Hindlimb muscle (tissue), 1 donor: ENCODE results near the gene ABCA1. TPM values are rescaled to one million over a fixed set of nuclear protein-coding genes. Genes with fewer than 3 reads are reported as not detected.
"Not testable (repeated sequence)": the region's sequence is repeated elsewhere in the genome, so short reads cannot be mapped to it uniquely, and the experiment has no call there.

ENCODE experiments used
- DNase-seq: peaks from one replicate; pipeline ENCODE4 v3.0.0-alpha.2; 2013
- polyA plus RNA-seq: library from polyadenylated mRNA; unstranded; fragments of 120-200 nt; gene quantifications from one replicate; pipeline ENCODE4 v1.2.1, GENCODE V29; 2013; ENCODE audit not compliant: insufficient read length

The ABCA1 gene
- polyA plus RNA-seq, 1 donor, result 6.4 TPM

DNA sequence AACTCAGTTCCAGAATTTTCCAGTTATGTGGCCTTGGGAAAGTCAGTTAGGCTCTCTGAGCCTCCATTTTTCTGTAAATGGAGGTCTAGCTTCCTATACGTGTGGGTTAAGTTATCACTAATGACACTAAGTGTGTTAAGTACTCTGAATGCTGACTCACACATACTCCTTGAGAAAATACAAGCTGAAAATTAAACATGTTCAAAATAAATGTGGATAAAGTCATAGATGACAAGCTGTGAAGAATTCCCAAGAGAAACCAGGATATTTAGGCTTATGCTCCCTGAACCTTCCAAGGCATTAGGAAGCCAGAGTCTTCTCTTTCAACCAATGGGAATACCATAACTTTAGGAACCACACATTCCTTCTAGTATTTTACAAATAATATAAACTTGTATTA is 58.1 kb downstream of the ABCA1 start:
- DNase-seq, result no peak

- DNase-seq, result peak; percentile 75
Observed at GRCh38 chr9:104868687-104869404, 59.1 kb downstream of the ABCA1 start.

DNA sequence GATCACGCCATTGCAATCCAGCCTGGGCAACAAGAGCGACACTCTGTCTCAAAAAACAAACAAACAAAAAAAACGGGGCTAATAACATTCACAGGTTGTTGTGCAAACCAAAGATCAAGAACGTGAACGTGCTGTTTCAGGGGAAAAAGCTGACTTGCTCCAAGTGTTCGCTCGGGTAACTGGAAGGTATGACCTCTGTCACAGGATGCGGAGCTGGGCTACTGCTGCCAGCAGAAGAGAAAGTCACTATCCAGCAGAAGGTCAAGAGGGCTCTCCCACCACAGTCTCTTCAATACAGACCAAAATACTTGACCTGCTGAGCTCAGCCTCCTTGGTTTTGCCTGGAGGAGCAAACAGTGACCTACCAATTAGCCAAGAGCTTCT is 59.7 kb downstream of the ABCA1 start:
- no peak for DNase-seq

DNA sequence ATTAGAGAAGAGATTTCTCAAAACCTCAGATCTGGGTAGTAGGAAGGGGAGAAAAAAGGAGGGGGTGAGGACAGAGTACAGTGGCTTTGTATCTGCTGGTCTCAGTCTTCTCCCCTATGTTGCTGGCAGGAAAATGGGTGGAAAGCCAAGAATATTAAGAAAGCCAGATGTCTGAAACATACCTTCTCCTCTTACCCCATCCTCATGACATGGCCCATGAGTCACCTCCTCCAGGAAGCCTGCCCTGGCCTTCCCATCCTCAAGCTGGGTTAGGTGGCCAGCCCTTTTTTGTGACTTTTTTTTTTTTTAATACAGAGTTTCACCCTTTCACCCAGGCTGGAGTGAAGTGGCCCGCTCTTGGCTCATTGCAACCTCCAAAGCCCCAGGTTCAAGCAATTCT is 61.8 kb downstream of the ABCA1 start:
- no peak for DNase-seq

DNA sequence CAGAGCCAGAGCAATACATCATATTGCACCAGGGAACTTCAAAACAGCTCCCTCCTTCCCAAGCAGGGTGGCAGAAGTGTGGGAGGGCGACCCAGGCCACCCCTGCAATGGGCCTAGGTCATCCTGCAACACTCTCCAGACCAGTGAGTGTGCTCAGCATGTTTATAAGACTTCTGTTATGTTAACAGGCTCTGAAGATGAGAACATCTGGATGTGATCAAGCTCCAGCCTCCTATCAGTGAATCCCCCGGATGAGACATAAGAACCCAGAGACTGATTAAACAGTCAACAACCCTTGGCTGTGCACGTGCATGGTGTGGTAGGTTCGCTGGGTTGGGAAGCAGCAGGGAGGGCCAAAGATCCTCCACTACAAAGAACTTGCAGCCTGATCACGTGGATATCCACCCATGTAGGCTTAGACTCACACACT is 63.3 kb downstream of the ABCA1 start:
- no peak for DNase-seq

- DNase-seq, result peak; percentile 58
Observed at GRCh38 chr9:104863180-104863883, 64.6 kb downstream of the ABCA1 start.

DNA sequence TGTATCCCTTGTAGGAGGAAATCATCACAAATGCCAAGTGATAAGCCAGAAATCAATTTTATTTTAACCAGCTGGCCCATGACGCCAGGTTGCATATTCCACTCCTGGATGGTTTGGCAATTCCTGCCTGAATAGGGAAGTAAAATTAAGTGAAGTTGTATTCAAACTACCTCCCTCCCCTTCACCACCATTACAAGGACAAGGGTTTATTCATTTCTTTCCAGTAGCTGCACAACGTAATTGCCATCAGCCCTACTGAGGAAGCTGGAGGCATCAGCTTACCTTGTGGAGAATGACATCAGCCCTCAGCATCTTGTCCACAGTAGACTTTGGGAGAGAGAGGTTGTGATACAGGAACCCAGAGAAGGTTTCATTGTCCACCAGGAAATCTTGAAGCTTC is 66.6 kb downstream of the ABCA1 start:
- DNase-seq, result no peak

DNA sequence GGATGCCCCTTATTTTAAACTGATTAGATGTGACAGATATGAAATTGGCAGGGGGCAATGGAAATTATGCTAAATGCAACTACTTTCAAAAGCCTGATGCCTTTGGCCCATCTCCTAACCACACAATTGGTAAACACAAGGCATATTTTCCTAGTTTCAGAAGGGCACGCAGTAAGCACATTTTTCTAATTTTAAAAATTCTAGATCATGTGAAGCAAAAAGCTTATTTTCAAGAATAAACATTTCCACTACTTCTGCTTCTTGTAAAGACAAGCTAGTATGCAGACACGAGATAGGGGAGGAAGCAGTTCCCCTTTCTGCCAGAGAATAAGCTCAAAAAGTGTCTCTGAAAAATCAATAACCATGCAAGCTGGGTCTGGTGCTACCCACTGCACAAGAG is 67.7 kb downstream of the ABCA1 start:
- no peak for DNase-seq

GRCh38 chr9:104858846-104859245 is 69.1 kb downstream of the ABCA1 start:
- no peak for DNase-seq

- DNase-seq, result no peak
Observed at GRCh38 chr9:104858271-104858670, 69.7 kb downstream of the ABCA1 start.

- no peak for DNase-seq
Observed at GRCh38 chr9:104856413-104856941, 71.5 kb downstream of the ABCA1 start.

- DNase-seq, result no peak
Observed at GRCh38 chr9:104855807-104856206, 72.1 kb downstream of the ABCA1 start.

DNA sequence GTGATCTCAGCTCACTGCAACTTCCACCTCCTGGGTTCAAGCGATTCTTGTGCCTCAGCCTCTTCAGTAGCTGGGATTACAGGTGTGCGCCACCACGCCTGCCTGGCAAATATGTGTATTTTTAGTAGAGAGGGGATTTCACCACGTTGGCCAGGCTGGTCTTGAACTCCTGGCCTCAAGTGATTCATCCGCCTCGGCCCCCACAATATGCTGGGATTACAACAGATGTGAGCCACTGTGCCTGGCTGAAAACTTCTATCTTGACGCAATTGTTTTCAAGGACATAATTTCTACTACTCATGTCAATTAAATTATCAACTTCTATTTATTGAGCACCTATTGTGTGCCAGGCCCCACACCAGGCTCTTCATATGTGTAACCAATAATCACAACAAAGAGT is 72.7 kb downstream of the ABCA1 start:
- not testable (repeated sequence) for DNase-seq

DNA sequence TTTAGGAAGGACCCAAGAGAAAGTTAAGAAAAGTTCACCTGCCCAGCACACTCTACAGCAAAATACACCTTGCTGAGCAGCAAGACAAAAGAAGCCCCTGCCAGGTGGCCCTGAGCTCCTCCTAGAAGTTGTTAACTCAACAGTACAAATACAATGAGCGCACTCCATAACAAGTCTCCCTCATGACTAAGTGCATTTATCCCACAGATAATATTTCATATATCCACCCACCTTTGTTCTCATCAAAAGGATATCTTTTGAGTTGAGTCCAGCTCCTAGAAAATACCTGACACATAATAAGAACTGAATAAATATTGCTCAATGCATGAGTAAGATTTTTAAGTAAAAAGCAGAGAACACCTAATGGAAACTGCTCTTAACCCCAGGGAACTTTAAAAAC is 73.3 kb downstream of the ABCA1 start:
- no peak for DNase-seq

- DNase-seq, result no peak
Observed at GRCh38 chr9:104853683-104854082, 74.3 kb downstream of the ABCA1 start.

- no peak for DNase-seq
Observed at GRCh38 chr9:104853159-104853558, 74.8 kb downstream of the ABCA1 start.

- DNase-seq, result no peak
Observed at GRCh38 chr9:104851546-104851920, 76.4 kb downstream of the ABCA1 start.

DNA sequence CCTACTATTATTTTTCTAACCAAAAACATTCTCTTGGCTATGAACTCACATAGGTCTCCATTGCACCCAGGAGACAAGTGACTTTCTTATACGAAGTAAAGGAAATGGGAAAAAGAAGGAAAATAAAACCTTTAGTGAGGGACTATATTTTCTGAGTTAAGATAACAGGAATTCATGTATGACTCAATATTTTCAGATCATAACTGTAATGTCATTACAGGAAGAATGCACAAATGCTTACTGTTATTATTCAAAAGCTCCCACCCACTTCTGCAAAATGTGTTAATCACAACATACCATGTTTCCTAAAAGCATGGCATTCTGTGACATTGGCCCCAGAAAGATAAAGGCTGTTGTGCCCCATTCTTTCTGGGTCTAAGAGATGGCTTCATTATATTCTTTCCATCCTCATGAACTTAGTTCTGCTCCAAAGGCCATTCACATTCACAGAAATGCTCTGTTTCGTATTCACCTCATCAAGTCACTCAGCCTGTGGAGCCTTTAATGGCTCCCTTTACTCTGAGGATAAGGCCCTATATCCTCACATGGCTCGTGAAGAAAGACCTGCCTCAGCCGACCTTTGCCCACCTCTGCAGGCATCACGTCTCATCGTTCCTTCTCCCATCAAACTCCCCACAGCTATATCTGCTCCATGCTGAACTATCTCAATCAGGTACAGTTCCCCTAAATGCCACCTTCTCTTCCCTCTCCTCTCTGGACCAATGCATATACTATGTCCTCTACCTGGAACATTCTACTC is 77.0 kb downstream of the ABCA1 start:
- no peak for DNase-seq

DNA sequence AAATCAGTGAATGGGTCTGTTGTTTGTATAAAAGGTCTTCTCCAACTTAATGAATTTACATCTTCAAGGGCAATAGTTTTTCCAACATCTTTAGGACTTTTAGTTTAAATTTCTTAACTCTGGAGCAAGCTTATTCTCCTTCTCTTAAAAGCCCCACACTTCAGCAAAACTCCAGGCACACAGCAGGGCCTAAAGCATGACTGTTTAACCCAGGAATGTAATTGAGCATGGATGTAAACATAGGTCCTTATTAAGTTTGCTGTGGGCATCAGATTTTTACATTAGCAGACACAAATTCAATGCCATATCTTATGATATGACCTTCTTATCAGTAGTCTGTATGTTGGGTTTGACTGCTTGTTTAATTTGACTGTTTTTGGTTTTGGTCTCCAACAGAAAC is 78.9 kb downstream of the ABCA1 start:
- DNase-seq, result no peak

- no peak for DNase-seq
Observed at GRCh38 chr9:104844710-104845109, 83.2 kb downstream of the ABCA1 start.

DNA sequence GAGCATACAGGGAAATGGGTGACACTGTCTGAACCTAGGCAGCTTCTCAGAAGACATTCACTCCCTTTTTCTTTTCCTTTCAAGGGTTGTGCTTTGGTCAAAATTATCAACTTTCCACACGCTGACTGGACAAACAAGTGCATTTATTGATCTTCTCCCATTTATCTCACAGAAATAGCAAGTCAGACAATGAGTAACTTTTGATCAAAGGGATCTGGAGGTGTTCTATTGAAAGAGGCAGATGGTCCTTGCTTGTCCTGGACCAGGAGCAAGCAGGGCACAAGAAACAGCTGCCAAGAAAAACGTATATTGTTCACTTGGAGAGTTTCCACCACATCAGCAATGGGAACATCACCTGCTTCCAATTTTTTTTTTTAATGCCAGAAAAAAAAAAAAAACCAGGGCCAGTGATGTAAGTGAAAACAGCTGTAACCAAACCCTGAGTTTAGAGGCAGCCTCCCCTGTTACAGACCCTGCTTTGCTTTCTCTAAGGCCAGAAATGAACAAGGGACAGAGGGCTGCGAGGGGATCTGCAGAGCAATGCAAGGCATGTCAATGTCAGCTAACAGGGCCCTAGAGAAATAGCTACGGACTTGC is 84.2 kb downstream of the ABCA1 start:
- no peak for DNase-seq

DNA sequence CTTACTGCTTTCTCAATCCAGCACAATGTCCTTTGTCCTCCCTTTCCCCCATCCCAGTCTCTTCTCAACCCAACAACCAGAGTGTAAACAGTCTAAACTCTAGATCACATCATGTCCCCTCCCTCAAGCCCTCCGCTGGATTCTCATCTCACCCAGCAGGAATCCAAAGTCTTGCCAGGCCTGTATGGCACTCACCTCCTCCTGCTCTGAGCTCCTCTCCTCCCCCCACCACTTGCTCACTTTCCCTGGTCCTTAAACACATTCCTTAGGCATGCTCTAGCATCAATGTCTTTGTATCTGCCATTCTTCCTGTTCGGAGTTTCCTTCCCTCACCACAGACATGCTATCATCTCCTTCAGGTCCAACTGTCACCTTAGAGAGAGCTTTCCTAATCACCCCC is 85.3 kb downstream of the ABCA1 start:
- DNase-seq, result no peak

DNA sequence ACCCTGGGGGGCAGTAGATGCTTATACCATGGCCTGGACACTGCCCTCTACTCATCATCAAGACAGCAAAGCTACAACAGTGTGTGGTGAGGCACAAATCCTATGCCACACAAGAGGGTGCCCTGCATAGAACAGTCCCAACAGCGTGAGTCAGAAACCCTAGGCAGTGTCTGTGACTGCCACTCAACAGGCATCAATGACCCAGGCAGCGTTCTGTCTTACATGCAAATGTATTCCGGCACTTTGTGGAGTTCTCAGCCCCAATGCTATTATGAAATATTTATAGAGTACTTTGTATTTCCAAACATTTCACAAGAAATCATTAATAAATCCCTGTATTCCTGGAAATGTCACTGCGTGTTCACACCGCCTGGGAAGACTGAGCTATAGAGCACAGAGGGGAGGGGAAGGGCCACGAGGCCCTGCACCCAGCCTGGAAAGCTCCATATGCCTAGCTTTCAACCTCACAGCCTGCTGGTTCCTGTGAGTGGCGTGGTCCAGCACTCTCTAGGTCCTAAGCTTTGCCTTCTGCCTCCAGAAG is 86.3 kb downstream of the ABCA1 start:
- DNase-seq, result no peak
